ENCODE data around the gene WWTR1.

DNA sequence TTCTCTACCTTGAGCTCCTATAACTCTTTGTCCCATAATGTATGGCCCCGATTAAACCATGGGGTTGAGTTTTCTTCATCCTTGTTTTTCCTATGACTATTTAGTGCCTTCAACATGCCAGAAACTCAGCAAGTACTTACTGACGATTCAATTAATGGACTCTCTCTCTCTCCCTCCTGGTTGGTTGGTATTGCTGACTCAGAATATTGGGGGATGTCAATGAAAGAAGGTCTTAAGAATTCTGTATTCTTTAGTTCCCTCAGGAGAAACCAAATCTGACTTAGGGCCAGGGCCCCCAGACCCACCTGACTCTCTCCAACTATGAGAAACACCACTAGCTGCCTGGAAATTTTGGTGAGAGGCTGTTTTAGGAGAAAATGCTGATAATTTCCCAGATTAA, 142.6 kb downstream of the WWTR1 start:
- TF ChIP-seq POLR2A (IDR thresholded peaks at IDR 0.05), result no peak
- TF ChIP-seq, protein P1, sequence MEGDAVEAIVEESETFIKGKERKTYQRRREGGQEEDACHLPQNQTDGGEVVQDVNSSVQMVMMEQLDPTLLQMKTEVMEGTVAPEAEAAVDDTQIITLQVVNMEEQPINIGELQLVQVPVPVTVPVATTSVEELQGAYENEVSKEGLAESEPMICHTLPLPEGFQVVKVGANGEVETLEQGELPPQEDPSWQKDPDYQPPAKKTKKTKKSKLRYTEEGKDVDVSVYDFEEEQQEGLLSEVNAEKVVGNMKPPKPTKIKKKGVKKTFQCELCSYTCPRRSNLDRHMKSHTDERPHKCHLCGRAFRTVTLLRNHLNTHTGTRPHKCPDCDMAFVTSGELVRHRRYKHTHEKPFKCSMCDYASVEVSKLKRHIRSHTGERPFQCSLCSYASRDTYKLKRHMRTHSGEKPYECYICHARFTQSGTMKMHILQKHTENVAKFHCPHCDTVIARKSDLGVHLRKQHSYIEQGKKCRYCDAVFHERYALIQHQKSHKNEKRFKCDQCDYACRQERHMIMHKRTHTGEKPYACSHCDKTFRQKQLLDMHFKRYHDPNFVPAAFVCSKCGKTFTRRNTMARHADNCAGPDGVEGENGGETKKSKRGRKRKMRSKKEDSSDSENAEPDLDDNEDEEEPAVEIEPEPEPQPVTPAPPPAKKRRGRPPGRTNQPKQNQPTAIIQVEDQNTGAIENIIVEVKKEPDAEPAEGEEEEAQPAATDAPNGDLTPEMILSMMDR (IDR thresholded peaks at IDR 0.05 in 4 of 5, conservative IDR thresholded peaks at IDR 0.05 in 1 of 5), result no peak
